Stimulated activated CD4-positive, alpha-beta T cell treated with anti-CD3 and anti-CD28 coated beads, TNF-alpha, amount 100 ng/mL, for 24 hours (primary cell): ENCODE data around the gene PPP2R2B.

ENCODE experiments used
- DNase-seq, 3 experiments: peaks; one replicate each; pipeline ENCODE4 v3.0.0-alpha.2; 2020; ENCODE audit warnings: low read depth in 3 of 3

The PPP2R2B gene

GRCh38 chr5:146878476-146879172 lies at the start of gene PPP2R2B:
TSS of gene PPP2R2B (minus strand) at chr5:146878757.
- peak in 2 of 3 experiments; percentile 15 to 33 for DNase-seq

DNA sequence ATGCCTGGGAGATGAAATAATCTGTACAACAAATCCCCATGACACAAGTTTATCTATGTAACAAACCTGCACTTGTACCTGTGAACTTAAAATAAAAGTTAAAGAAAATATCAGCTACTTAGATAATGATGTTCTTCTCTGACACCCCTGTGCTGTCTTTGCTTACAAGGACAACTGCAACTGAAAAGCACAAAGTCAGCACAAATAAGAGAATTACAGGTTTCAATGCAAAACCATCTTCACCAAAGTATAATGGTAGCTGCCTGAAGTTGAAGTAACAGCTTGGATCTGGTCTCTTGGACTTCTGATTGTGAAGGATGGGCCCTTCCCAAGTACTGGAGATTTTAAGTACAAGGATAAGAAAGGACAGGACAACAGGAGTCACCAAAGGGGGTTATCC lies 45.6 kb upstream of the PPP2R2B start:
- DNase-seq: no peak

DNA sequence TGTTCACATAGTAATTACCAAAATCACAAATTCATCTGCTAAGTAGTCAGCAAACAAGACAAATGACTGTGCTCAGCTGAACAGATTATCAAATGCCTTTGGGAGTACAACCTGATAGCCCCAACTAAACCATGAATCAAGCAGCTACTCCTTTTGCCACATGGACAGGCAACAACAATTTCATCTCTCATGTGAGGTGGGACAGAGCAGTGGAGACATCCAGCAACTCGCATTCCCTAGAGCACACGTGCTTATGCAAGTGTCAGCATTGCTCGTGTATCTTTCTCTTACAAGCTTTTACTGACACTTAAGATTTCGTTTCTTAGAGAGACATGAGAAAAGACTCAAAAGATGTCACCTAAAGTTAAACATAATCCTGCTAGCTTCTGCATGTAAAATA lies 42.7 kb upstream of the PPP2R2B start:
- no peak for DNase-seq

DNA sequence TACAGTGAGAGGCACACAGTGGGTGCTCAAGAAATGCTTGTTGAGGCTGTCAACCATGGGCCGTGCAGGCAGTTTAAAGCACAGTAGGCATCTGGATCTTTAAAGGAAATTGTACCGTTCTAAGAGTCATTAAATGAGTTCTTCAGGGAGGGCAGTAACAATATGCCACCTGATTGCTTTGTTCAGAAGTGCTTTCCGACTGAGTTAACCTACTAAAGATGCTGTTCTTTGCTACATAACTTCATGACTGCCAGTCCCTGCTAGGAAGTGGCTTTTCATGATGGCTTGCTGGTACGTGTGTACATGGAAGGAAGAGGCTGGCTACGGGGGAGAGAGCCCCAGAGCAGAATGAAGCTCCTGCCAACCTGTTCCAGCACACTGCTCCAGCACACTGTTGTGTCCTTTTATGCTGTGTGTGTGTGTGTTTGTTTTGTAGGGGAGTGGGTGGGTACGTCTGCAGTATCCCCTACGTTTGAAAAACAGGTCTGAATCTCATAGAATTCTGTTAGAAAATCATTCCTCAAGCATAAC lies 41.9 kb upstream of the PPP2R2B start:
- no peak for DNase-seq

GRCh38 chr5:146919304-146919703 lies 40.7 kb upstream of the PPP2R2B start:
- DNase-seq: no peak

DNA sequence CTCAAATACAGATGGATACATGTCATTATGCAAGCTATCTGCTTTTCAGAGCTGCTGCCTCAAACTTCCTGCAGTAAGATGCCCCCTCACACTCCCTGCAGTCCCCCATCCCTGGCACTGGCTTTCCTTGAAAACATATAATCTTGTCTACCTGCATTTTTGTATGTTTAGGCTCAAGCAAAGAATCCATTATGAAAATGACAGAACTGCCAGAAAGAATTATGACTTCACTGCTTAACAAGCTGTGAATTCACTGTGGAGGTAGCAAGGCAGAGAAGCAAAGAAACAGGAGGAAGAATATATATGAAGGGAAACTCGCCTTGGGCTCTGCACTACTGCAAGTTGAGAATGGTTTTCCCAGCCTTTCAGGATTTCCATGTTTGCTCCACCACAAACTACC lies 39.4 kb upstream of the PPP2R2B start:
- no peak for DNase-seq

DNA sequence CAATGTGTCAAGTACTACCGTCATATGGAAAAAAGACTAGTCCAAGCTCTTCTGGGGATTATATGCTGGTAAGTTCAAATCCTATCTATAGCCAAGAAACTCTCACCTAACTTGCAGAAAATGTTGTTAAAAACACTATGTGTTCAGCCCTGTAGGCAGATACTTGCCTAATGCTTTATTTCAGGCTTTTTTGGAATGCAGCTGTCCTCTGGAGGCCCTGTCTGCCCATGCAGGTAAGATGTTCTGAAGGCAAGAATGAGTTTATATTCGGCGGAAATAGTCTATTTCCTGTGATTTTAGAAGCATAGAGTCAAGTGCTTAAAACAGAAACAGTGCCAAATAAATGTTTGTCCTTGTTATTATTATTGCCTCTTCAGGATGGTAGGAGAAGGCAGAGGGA lies 34.3 kb upstream of the PPP2R2B start:
- no peak for DNase-seq

GRCh38 chr5:146910239-146910638 lies 31.7 kb upstream of the PPP2R2B start:
- no peak for DNase-seq

GRCh38 chr5:146909255-146910068 lies 30.9 kb upstream of the PPP2R2B start:
- DNase-seq: no peak

DNA sequence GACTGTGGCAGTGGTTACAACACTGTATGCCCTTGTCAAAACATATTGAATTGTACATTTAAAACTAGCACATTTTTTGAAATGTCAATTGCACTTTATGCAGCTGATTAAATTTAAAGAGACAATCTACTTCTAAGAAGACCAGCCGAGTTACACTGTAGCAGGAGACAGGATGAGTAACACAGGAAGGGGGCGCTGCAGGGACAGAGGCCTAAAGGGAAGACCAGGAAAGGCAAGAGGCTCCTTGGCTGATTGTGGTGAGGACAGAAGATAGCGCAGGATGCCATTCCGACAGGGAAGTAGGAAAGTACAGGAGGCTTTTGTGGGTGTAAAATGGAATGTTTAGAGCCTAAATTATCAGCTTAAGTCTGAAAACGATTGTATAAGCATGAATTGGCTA lies 28.2 kb upstream of the PPP2R2B start:
- no peak for DNase-seq

- DNase-seq: no peak
These were observed 26.3 kb upstream of the PPP2R2B start for GRCh38 chr5:146904890-146905289.

- DNase-seq: no peak
These were observed 25.2 kb upstream of the PPP2R2B start for GRCh38 chr5:146903789-146904188.

GRCh38 chr5:146902471-146902870 lies 23.9 kb upstream of the PPP2R2B start:
- DNase-seq: no peak

- no peak for DNase-seq
These were observed 18.5 kb upstream of the PPP2R2B start for GRCh38 chr5:146897061-146897460.

- DNase-seq: no peak
These were observed 16.4 kb upstream of the PPP2R2B start for GRCh38 chr5:146894753-146895521.

- DNase-seq: no peak
These were observed 15.4 kb upstream of the PPP2R2B start for GRCh38 chr5:146893991-146894390.

DNA sequence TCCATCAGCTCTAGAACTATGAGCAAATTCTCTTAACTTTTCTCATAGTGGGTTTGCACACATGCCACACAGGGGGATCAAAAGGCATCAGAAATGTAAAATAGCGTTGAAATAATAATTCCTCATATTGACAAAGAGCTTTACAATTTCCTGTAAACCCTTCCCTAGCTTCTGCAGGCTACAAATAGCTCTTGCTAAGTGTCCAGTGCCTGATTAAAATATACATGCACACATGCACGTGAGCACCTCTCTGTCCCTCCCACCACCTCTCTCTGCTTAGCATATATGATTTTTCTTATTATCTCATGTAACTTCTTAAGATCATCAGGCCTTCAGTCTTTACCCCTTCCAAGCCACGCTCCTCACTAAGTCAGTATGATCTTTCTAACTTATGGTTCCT lies 13.7 kb upstream of the PPP2R2B start:
- no peak for DNase-seq

- DNase-seq: no peak
These were observed 13.0 kb upstream of the PPP2R2B start for GRCh38 chr5:146891511-146891910.

DNA sequence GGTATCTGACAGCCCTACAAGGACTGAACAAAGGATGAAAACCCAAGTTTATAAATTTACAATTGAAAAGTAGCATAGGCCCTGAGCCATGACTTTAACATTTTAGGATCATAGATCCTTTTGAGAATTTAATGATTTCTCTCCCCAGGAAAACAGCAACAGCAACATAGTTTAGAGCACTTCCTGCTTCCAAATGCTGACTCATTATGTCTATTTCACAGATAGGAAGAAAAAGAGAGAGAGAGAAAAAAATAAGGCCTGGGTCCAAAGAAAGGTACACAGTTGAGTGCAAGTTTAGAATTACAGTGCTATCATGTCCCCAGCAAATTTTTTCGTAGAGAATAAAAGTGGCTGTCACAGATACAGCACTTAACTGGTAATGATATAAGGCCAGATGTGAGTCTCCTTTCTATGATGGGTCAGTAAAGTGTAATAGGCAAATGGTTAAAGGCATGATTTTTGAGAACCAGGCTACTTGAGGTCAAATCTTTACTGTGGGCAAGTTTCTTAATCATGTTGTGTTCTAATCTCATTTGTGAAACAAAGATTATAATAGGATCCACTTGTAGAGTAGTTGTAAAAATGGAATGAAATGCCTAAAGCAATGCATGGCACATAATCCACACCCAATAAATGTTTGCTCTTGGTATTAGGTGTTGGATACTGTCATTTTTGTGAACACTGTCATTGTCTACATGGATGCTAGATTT lies 12.3 kb upstream of the PPP2R2B start:
- DNase-seq: no peak

DNA sequence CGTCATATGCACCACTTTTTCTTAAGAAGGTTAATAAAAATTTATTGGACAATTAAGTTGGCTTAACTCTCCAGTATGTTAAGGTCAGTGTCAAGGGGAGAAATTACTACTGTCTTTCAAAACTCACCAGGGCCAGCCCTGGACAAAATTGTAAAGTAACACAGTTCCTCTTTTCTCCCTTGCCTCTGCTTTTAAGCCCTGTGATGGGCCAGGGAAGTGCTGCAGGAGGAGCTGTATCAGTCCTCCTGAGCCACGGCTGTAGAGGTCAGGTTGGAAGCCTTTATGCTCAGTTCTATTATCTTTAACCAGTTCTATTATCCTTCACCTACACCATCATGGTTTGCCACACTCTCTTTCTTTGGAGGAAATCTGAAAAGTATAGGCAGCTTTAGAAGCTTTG lies 11.5 kb upstream of the PPP2R2B start:
- no peak for DNase-seq

DNA sequence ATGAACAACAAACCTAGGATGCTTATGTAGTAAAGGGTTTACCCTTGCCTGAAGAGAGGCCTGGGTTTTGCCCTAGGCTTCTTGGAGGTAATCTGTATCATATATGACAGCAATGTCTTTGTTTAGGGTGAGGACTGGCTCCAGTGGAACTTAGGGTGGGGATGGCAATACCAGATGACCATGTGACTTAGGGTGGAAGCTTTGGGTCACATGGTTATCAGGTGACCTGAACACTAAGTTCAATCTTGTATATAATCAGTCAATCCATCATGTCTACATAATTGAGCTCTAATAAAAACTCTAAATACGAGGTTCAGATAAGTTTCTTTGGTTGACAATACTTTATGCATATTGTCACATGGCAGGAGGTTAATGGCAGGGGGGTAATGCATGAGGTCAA lies 10.6 kb upstream of the PPP2R2B start:
- DNase-seq: no peak
